Femur (tissue), 1 donor: ENCODE measurements around the gene CCDC66.
A peak's percentile ranks its signal among the peaks of the same experiment; 100 is the strongest.
"Not testable (repeated sequence)": the region's sequence is repeated elsewhere in the genome, so short reads cannot be mapped to it uniquely, and the experiment has no call there.

Experiments
- DNase-seq: peaks from one replicate; pipeline ENCODE4 v3.0.0-alpha.2; 2017

Gene CCDC66

DNA sequence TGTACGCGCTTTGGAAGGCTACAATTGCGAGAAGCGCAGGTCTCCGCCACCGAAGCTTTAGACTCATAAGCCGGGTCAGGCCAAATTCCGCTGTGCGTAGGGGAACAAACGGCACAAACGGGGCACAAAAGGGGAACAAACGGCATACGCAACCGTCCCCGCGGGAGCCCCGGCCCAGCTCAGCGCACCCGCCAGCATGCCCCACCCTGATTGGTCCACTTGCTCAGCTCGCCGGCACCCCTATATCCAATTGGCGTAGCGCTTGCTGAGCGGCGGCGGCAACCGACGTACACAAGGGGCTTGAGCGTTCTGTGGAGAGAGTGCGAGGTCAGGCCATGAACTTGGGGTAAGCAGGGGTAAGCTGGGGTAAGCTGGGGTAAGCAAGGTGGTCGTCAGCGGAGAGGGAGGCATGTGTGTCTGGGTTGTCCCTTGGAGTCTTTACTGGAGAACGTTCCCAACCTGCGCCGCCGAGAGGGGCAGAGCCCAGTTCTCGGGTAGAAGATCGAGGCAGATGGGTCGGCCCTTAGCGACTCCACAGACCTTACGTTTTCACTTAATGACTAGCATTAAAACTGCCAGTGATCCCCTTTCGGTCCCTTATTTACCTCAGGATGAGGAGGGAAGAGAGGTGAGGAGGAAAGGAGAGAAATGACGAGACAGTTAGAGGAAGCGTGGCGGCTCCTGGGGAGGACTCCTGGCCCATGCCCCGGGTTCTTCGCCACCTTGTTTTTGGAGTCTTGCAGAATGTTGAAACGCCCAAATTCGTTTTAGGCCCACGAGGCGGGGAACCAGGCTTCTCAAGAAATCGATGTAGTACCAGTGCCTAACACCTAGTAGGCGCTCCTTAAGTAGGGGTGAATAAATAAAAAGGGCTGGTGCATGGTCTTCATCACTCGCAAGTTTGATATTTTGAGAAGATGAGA, at the start of gene CCDC66:
TSS of gene CCDC66 (plus strand) at position 268 of the 923 bp plus-strand sequence. CDS start at position 336, 68 bp downstream.
- peak; percentile 97 for DNase-seq

DNA sequence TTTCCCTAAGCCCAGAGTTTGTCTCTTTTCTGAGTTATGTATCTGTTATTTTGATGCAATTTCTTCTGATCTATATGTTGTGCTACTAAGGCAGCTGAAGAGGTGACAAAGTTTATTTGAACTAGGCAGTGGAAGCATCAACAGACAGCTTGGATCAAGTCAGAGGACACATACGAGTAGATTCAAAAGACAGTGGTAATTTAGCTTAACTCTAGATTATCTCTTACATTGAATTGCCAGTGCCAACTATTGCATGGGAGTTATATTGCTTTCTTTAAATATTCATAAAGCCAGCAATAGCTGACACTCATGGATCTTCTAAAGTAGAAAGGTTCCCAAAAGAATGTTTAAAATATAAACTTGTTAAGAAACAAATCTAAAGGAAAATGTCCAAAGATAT, 37.3 kb upstream of the CCDC66 start:
- no peak for DNase-seq

DNA sequence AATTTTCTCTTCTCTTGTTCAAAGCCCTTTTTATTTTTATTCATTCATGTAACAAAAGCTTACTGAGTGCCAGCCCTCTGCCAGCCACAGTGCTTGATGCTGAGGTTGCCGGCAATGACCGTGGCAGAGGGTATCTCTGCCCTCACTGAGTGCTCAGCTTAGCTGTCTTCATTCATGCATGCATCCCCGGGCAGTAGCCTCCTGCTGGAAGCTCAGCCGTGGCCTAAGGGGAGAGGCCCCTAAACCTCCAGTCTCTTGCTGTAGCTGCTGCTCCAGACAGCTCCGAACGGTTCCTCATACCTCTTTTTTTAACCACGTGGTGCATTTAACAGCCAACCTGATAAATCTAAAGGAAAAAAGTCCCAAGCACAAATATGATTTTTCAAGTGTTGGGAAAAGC, 34.6 kb upstream of the CCDC66 start:
- no peak for DNase-seq

DNA sequence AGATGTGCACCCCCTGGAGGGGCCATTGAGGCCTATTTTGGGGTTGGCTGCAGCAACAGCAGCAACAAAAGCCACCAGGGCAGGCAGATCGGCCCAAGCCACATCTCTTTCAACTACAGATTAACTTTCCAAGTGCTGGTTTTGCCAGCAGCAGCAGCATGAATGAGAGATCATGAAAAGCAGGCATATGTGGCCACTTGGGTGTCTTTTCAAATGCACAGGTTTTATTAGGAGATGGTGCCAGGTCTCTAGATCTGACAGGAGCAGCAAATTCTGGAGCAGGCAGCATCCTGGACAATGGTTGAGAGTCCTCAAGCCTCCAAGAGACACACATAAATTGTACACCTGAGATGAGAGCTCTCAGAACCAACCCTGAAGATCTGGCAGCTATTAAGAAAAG, 31.7 kb upstream of the CCDC66 start:
- no peak for DNase-seq

DNA sequence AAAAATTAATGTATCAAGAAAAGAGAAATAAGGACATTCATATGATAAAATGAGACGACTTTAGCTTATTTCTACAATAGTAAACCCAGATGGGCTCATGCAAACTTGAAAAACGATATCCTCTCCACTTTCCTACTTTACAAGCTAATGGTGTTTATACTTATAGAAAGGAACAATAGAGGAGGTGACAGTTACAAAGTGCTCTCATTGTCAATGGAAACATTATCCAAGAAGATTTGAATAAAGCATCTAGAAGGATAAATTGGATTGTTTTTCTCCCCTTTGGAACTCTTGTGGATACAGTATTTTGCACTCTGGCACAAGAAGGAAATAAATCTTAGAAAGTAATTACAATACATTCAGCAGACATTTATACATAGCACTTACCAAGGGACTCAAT, 20.2 kb upstream of the CCDC66 start:
- no peak for DNase-seq

DNA sequence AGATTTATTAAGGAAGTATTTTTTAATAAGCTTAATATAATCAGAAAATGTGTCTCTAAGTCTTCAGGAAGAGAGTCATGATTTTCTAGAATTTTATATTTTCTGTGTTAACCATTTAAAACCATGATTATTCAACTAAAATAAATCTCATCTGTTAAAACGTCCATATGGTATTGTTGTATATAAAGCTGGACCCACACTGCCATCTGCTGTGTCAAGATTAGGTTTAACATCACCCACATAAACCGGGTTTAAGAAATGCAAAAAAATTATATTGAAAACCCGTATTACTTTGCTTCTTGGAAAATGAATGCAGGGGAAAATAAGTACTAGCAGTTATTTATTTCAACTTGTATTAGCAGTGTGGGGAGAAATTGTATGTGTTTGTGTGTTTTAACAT, 9.5 kb upstream of the CCDC66 start:
- DNase-seq = no peak

DNA sequence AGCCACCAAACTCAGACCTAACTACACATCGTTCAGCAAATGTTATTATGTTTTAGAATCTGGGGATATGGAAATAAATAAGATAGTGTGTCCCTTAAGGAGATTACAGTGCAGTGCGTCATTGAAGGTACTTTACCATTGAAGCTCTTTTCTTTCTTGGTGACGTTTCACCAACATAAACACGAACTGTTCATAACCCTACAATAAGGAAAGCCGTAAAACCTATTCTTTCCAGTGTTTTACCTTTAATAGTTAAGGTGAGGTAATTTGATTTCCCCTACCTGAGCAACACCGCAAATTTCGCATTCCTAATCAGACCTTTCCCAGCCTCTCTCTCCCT, 826 bp downstream of the CCDC66 start:
- no peak for DNase-seq

DNA sequence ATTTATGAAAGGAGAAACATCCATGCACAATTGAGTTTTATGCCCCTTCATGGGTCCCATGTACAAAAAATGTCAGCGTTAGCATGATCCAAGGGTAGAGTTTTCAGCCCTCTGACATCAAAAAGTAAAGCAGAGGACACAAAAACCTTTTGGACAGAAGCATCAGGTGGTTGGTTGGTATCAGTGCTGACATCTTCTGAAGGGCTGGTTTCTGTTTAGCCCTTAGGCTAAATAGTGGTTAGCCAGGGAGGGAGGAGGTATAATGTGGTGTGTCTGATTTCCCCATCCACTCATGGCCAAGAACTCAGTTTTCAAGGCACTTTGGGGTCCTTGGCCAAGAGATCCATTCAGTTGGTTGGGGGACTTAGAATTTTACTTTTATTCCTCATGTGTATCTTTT, 16.5 kb downstream of the CCDC66 start:
- no peak for DNase-seq

DNA sequence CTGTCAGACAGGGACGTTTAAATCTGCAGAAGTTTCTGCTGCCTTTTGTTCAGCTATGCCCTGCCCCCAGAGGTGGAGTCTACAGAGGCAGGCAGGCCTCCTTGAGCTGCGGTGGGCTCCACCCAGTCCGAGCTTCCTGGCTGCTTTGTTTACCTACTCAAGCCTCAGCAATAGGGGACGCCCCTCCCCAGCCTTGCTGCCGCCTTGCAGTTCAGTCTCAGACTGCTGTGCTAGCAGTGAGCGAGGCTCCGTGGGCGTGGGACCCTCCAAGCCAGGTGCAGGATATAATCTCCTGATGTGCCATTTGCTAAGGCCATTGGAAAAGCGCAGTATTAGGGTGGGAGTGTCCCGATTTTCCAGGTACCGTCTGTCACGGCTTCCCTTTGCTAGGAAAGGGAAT, 25.0 kb downstream of the CCDC66 start:
- DNase-seq = not testable (repeated sequence)

DNA sequence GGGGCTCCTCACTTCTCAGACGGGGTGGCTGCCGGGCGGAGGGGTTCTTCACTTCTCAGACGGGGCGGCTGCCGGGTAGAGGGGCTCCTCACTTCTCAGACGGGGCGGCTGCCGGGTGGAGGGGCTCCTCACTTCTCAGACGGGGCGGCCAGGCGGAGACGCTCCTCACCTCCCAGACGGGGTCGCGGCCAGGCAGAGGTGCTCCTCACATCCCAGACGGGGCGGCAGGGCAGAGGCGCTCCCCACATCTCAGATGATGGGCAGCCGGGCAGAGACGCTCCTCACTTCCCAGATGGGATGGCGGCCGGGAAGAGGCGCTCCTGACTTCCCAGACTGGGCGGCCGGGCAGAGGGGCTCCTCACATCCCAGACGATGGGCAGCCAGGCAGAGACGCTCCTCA, 27.3 kb downstream of the CCDC66 start:
- DNase-seq = not testable (repeated sequence)

DNA sequence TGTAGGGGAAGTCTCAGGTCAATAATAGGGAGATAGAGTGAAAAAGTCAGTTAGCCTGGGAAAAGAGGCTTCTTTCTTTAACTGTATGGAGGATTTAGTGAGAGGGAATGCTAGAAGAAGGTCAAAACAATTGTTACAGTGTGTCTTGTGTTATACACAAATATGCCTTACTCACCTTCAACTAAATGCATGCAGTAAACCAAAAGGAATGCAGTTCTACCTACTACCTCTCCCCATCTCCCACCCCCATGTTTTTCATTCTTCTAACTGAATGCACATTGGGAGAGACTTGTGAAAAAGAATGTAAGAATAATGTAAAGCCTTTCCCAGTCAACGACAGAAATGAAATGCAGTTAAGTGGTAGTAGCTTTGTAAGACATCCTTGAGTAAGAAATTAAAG, 33.8 kb downstream of the CCDC66 start:
- no peak for DNase-seq

DNA sequence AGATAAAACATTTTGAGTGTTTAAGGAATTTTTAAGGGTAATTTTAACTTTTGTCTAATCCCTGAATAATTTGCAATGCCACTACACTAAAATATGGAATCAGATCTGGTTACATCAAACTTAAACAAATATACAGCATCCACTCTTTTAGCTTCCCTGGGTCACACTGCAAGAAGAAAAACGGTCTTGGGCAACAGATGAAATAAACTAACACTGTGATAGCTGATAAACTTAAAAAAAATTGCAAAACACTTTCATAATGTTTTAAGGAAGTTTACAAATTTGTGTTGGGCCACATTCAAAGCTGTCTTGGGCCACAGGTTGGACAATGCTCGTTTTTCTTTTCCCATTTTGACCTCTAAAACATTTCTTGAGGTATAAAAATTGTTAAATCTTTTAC, 34.3 kb downstream of the CCDC66 start:
- DNase-seq = no peak

DNA sequence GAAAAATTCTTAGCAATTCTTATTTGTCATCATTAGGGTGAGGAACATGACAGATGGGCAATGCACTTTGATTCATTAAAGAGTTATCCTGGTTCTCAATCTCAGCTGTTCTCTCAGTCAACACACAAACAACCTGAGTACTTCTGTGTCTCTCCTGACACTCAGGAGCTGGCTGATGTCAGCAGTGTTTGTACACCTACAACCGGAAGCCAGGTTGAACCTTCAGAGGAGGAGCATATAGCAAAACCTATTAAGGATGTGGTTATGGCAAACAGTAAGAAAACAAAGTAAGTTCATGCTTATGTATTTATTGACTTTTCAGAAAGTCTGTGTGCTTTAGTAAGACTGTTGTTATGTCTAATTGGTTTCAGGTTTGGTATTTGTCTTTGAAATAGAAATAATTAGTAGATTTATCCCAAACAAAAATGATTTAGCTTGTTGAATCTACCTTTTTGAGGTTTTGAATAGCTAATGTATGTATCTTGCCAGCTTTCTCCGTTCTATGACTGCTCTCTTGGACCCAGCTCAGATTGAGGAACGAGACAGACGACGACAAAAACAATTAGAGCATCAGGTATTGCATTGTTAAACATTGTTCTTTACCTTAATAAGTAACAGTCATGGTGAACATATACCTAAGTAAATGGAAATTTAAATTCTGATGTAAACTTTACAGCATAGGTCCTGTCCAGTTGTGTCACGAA, 36.6 kb downstream of the CCDC66 start:
- no peak for DNase-seq

DNA sequence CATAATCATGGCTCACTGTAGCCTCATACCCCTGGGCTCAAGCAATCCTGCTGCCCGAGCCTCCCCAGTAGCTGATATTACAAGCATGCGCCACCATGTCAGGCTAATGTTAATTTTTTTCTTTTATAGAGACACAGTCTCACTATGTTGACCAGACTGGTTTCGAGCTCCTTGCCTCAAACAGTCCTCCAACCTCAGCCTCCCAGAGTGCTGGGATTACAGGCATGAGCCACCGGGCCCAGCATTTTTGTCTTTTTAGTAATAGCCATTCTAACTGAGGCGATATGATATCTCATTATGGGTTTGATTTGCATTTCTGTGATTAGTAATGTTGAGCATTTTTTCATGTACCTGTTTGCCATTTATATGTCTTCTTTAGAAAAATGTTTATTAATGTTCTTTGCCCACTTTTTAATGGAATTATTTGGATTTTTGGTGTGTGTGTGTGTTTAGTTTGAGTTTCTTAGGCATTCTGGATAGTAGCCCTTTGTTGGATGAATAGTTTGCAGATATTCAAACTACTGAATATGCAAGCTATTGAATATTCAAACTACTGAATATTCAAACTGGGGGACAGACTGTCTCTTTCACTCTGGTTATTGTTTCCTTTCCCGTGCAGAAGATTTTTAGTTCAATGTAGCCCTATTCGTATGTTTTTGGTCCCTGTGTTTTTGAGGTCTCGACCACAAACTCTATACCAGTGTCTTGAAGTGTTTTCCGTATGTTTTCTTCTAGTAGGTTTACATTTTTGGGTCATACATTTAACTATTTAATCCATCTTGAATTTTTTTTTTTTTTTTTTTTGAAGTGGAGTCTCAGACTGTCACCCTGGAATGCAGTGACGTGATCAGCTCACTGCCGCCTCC, 39.2 kb downstream of the CCDC66 start:
- no peak for DNase-seq

DNA sequence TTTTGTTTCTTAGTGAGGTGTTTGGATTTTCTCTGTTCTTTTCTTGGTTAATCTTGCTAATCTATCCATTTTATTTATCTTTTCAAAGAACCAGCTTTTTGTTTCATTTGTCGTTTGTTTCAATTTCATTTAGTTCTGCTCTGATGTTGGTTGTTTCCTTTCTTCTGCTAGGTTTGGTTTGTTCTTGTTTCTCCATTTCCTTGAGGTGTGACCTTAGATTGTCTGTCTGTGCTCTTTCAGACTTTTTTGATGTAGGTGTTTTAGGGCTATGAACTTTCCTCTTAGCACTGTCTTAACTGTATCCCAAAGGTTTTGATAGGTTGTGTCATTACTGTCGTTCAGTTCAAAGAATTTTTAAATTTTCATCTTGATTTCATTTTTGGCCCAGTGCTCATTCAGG, 51.5 kb downstream of the CCDC66 start:
- not testable (repeated sequence) for DNase-seq

DNA sequence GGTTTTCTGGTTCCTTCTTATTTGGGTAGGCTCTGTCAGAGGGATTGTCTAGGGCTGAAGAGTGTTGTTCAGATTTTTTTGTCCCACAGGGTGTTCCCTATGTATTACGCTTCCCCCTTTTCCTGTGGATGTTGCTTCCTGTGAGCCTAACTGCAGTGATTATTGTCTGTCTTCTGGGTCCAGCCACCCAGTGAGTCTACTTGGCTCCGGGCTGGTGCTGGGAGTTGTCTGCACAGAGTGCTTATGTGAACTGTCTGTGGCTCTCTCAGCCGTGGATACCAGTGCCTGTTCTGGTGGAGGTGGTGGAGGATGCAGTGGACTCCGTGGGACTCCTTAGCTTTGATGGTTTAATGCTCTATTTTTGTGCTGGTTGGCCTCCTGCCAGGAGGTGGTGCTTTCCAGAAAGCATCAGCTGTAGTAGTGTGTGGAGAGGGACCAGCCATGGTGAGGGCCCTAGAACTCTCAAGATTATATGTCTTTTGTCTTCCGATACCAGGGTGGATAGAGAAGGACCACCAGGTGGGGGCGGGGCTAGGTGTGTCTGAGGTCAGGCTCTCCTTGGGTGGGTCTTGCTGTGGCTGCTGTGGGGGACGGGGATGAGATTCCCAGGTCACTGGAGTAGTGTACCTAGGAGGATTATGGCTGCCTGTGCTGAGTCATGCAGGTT, 53.8 kb downstream of the CCDC66 start:
- DNase-seq = no peak

DNA sequence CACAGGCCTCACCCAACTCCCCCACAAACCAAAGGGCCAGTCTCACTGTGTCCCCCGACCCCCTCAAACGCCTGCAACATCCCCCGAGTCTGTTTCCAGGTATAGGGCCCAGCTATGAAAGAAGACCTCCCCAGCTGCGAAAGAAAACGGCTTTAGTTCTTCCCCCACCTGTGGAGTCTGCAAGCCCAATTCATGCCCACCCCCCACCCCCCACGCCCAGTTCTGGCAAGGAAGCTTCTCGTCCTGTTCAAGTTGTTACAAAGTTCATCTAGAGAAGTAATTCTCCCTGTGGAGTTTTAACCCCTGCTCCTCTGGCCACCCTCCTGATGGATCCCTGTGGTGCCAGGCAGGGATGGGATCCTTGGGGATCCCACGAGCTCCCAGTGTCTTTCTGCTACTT, 54.4 kb downstream of the CCDC66 start:
- no peak for DNase-seq

DNA sequence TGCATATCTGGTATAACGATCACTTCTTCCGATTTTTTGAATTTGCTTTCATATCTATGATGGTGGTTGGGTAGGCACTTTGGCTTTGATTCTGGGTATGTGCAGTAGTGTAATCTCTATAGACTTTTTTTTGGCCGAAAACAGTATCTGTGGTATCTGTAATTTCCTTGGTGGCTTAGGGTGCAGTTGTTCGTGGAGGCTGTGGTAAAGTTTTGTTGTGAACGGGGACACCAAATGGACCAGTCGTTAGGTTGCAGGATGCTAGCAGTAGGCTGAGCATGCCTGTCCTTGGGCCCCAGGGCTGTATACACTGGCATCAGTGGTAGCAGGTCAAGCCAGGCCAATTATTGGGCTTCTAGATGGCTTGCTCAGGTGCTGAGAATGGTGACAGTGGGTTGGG, 55.2 kb downstream of the CCDC66 start:
- no peak for DNase-seq

DNA sequence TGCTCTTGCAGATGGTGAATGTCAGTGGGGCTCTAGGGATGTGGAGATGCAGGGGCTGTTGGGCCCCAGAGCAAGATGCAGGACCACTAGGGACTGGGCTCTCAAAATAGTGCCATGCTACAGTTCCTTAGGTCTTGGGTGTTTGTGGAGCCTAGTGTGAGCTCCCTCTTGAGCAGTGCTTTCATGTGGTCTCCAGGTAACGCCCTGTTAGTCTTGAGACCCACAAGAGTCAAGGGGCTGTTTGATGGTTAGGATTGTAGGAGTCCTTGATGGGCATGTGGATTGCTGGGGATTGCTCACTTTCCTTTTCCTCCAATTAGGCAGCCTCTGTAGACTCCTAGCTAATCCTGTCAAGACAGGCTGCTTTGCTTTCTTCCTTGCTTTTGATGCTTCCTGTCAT, 56.0 kb downstream of the CCDC66 start:
- no peak for DNase-seq

DNA sequence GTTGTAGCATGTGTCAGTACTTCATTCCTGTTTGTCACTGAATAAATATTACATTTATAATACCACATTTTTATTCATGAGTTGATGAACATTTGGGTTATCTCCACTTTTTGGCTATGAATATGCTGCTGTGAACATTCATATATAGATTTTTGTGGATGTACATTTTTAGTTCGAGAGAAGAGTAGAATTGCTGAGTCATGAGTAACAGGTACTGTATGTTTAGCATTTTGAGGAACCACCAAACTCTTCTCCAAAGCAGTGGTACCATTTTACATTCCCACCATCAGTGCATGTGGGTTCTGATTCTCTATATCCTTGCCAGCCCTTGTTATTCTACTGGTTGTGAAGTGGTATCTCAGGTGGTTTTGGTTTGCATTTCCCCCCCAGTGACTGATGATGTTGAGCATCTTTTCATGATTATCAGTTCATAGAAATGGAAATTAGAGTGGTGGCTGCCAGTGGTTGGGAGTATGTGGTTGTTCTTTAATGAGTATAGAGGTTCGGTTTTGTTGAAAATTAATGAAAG, 59.6 kb downstream of the CCDC66 start:
- DNase-seq = no peak

DNA sequence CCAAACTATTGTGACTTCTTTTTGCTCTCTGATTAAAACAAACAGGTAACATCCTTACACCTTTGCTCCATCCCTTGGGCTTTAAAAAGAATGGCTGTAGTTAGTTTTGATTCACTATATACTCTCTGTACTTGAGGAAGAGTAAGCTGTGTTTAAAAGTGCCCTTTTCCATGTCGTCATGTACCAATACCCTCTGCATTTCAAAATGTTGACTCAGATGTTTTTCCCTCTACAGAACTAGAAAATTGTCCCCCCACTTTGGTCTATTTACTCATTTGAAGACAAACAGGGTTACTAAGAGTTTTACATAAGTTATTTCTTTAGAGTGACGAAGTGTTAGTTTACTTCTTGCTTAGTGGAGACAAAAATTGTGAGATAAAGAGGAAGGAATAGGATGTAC, 63.4 kb downstream of the CCDC66 start:
- no peak for DNase-seq

DNA sequence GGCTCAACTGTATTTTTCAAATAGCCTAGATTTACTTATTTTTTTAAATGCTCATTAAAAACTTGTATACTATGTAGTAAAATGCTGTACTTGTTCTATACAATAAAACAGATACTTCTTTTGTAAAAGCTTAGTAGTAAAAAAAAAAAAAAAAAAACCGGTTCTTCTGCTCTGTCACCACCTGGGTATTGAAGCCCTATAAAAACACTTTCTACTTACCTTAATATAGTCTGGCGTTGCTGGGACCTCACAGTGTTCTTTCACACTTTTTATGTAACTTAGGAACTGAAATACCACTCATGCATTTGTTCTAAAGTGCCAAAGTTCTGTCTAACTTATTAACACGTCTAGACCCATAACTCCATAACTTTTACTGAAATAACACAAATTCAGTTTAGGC, 64.7 kb downstream of the CCDC66 start:
- DNase-seq = no peak

DNA sequence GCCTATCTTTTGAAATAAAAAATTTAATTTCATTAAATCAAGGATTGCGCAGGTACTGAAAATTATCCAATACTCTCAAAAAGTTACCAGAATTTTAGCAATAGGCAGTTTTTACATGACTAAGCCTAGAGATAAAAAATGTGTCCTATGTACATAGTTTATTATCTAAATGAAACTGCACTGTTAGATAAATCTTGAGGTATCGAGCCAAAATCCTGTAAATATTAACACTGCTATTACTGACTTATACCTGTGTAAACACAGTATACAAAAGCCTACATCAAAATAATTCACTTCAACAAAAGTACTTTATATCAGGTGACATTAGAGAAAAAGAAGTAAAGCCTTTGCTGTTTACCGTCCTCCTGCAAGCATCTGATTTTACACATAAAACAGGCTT, 65.4 kb downstream of the CCDC66 start:
- no peak for DNase-seq
